Measurements from ENCODE around the gene MYLK4. TPM values are rescaled to one million over a fixed set of nuclear protein-coding genes. Genes with fewer than 3 reads are reported as not detected.

The MYLK4 gene
- total RNA-seq, 2 donors from 2014 or later, result 0.20 to 0.35 TPM

GRCh38 chr6:2663123-2663522 lies 87.6 kb downstream of the MYLK4 start:
- intact Hi-C loops (cut with DNase I), result no loop called here
- H3K36me3 ChIP-seq, result no peaks in the 10 kb centered on the region
- no peaks in the 10 kb centered on the region for H3K4me1 ChIP-seq
- H3K9me3 ChIP-seq, result no peaks in the 10 kb centered on the region
- H3K27me3 ChIP-seq, result no peaks in the 10 kb centered on the region
- H3K9ac ChIP-seq (ENCODE audit: low read depth in 2 of 2, low read length in 2 of 2), result no peak overlapping the region
- no peak for DNase-seq
- no peak overlapping the region for H3K27ac ChIP-seq
- H3K4me3 ChIP-seq, result no peak overlapping the region
- no peak for TF ChIP-seq CTCF (IDR thresholded peaks at IDR 0.05)

DNA sequence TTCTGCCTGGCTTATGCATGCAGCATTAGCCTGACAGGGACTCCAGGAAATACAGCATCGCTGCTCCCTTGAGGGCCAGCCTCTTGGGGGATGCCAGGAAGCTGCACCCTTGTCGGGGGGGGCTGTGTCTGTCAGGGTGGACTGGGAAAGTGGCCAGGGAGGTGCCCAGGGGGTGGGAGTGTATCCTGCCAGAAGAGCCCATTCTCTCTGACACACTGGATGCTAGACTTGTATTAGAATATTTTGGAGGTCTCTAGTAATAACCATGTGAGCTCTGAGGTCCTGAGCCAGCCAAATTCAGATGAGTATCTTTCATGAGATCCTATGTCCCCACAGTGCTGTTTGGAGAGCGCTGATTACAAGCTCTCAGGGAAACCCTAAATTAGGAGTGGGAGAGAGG lies 89.1 kb downstream of the MYLK4 start:
- intact Hi-C loops (cut with DNase I), result no loop called here

DNA sequence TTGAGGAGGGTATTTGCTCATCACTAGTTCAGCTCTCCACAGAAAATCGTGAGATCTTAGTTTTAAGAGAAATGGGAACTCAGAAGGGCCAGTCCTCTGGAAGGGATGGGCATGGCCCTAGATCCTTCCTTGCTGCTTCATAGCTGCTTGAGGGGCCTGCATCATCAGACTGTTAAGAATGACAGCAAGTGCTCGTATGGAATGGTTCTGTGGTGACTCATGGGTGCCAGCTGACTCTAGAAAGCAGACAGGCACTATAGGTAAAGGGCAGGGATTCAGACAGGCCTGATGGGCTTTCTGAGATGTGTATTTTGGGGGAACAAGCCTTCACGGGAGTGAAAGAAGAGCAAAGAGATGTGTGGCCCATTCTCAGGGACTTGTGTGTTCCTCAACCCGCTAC lies 90.8 kb downstream of the MYLK4 start:
- no peaks in the 10 kb centered on the region for H3K36me3 ChIP-seq
- no peak for DNase-seq
- TF ChIP-seq CTCF (IDR thresholded peaks at IDR 0.05), result no peak
- H3K4me1 ChIP-seq, result no peaks in the 10 kb centered on the region
- no peaks in the 10 kb centered on the region for H3K9me3 ChIP-seq
- no peak overlapping the region for H3K27ac ChIP-seq
- intact Hi-C loops (cut with DNase I), result no loop called here
- H3K4me3 ChIP-seq, result no peak overlapping the region
- no peaks in the 10 kb centered on the region for H3K27me3 ChIP-seq
- H3K9ac ChIP-seq (ENCODE audit: low read depth in 2 of 2, low read length in 2 of 2), result no peak overlapping the region

More for the DNA sequence above, 89.1 kb downstream of the MYLK4 start:
- Histone ChIP-seq H3K27ac (no peak overlapping the region), H3K27me3 (no peaks in the 10 kb centered on the region), H3K9me3 (no peaks in the 10 kb centered on the region), H3K4me3 (no peak overlapping the region), H3K9ac (ENCODE audit: low read depth in 2 of 2, low read length in 2 of 2) (no peak overlapping the region), H3K36me3 (no peaks in the 10 kb centered on the region), H3K4me1 (no peaks in the 10 kb centered on the region)
- TF ChIP-seq CTCF (IDR thresholded peaks at IDR 0.05), result no peak
- no peak for DNase-seq

DNA sequence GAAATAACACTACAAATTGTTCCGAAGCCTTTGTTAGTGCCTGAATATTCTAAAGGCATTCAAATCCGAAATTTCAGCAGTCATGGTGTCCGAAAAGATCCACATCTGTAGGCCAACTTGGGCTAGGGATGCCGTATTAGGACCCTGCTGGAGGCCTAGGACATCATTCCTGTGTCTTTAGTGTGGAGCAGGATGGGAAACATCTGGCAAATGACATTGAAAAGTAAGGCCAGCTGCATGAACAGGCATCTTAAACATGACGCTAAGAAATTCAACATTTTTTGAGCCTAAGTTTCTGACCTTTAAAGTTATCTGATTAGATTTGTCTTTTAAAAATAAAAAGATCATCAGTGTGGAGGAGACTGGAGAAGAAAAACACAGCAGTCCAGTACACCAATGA lies 91.3 kb downstream of the MYLK4 start:
- H3K36me3 ChIP-seq, result no peaks in the 10 kb centered on the region
- no peak for TF ChIP-seq CTCF (IDR thresholded peaks at IDR 0.05)
- no peaks in the 10 kb centered on the region for H3K4me1 ChIP-seq
- no peaks in the 10 kb centered on the region for H3K9me3 ChIP-seq
- no peak overlapping the region for H3K4me3 ChIP-seq
- DNase-seq, result no peak
- intact Hi-C loops (cut with DNase I), result no loop called here
- H3K9ac ChIP-seq (ENCODE audit: low read depth in 2 of 2, low read length in 2 of 2), result no peak overlapping the region
- no peaks in the 10 kb centered on the region for H3K27me3 ChIP-seq
- no peak overlapping the region for H3K27ac ChIP-seq

DNA sequence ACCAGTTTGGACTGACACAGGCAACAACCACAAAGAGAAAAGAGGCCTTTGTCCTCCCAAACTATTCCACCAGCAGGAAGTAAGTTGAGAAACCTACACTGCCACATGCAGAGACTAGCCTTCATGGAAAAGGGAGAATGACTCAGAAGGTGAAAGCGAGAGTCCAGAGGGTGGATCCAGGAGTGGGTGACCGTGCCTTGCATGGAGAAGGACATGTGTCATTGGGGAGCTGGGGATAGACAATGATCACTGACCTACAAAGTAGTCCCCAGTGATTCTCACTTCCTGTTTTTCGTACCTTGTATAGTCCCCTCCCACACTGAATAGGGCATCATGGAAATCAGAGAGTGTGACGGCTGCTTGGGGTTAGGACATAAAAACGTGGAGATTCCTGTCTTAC lies 91.9 kb downstream of the MYLK4 start:
- TF ChIP-seq CTCF (IDR thresholded peaks at IDR 0.05), result no peak
- Histone ChIP-seq H3K27ac (no peak overlapping the region), H3K4me1 (no peaks in the 10 kb centered on the region), H3K9ac (ENCODE audit: low read depth in 2 of 2, low read length in 2 of 2) (no peak overlapping the region), H3K27me3 (no peaks in the 10 kb centered on the region), H3K4me3 (no peak overlapping the region), H3K9me3 (no peaks in the 10 kb centered on the region), H3K36me3 (no peaks in the 10 kb centered on the region)
- DNase-seq, result no peak
- intact Hi-C loops (cut with DNase I), result no loop called here
